Erythroblast (primary cell): ENCODE measurements around the gene INHBE.

Experiments
- GATA1 ChIP-seq: IDR thresholded peaks from 2 replicates; pipeline ENCODE4 v1.6.1; 2011; ENCODE audit warnings: low read depth, mild to moderate bottlenecking, control low read depth, low read length, moderate library complexity
- POLR2A ChIP-seq: IDR thresholded peaks from 2 replicates; pipeline ENCODE4 v1.6.1; 2011; ENCODE audit warnings: mild to moderate bottlenecking, low read length

DNA sequence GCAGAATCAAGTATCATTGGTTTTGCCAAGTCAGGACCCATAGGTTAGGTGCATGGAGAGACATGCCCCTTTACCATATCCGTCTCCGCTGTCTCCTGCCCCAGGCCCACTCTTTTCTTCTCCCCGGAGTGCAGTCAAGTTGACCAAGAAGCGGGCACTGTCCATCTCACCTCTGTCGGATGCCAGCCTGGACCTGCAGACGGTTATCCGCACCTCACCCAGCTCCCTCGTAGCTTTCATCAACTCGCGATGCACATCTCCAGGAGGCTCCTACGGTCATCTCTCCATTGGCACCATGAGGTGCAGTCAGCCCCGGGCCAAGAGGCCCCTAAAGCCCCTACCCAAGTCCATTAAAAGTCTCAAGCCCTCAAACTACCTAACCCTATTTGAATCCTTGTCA lies 9.5 kb downstream of the INHBE start:
- TF ChIP-seq POLR2A: no peak
- no peak for TF ChIP-seq GATA1
